Measurements from ENCODE around the gene MED8.

Gene MED8

GRCh38 chr1:43389326-43390313 is at the start of gene MED8, which contains the start of gene SZT2:
Gene MED8, minus strand, starts transcription at chr1:43389800. Its CDS starts 36 bp downstream, at chr1:43389764.
Gene SZT2, plus strand, starts transcription at chr1:43389899. Its CDS starts 70 bp downstream, at chr1:43389969.
- peak; percentile 83 to 90 for DNase-seq (ENCODE audit: low read depth in 2 of 2)

- no peak for DNase-seq (ENCODE audit: low read depth in 2 of 2)
Measured at GRCh38 chr1:43438953-43439581, 49.5 kb upstream of the MED8 start.

- DNase-seq (ENCODE audit: low read depth in 2 of 2): no peak
Measured at GRCh38 chr1:43438576-43438952, 49.0 kb upstream of the MED8 start.

GRCh38 chr1:43438006-43438405 is 48.4 kb upstream of the MED8 start:
- DNase-seq (ENCODE audit: low read depth in 2 of 2): no peak

GRCh38 chr1:43437031-43437973 is 47.7 kb upstream of the MED8 start:
- DNase-seq (ENCODE audit: low read depth in 2 of 2): no peak

GRCh38 chr1:43436371-43436770 is 46.8 kb upstream of the MED8 start:
- no peak for DNase-seq (ENCODE audit: low read depth in 2 of 2)

GRCh38 chr1:43435146-43436145 is 45.8 kb upstream of the MED8 start:
- DNase-seq (ENCODE audit: low read depth in 2 of 2): no peak

GRCh38 chr1:43434256-43434655 is 44.7 kb upstream of the MED8 start:
- DNase-seq (ENCODE audit: low read depth in 2 of 2): no peak

GRCh38 chr1:43432907-43433306 is 43.3 kb upstream of the MED8 start:
- DNase-seq (ENCODE audit: low read depth in 2 of 2): no peak

GRCh38 chr1:43432171-43432860 is 42.7 kb upstream of the MED8 start:
- DNase-seq (ENCODE audit: low read depth in 2 of 2): no peak

GRCh38 chr1:43431676-43432075 is 42.1 kb upstream of the MED8 start:
- no peak for DNase-seq (ENCODE audit: low read depth in 2 of 2)

- DNase-seq (ENCODE audit: low read depth in 2 of 2): no peak
Measured at GRCh38 chr1:43430831-43431230, 41.2 kb upstream of the MED8 start.

GRCh38 chr1:43427941-43428340 is 38.3 kb upstream of the MED8 start:
- no peak for DNase-seq (ENCODE audit: low read depth in 2 of 2)

- DNase-seq (ENCODE audit: low read depth in 2 of 2): no peak
Measured at GRCh38 chr1:43427524-43427923, 37.9 kb upstream of the MED8 start.

GRCh38 chr1:43426221-43426620 is 36.6 kb upstream of the MED8 start:
- DNase-seq (ENCODE audit: low read depth in 2 of 2): no peak

GRCh38 chr1:43425045-43425444 is 35.4 kb upstream of the MED8 start:
- DNase-seq (ENCODE audit: low read depth in 2 of 2): no peak

- DNase-seq (ENCODE audit: low read depth in 2 of 2): no peak
Measured at GRCh38 chr1:43423672-43424550, 34.3 kb upstream of the MED8 start.

- DNase-seq (ENCODE audit: low read depth in 2 of 2): no peak
Measured at GRCh38 chr1:43422995-43423671, 33.5 kb upstream of the MED8 start.

All from stimulated activated CD8-positive, alpha-beta memory T cell treated with anti-CD3 and anti-CD28 coated beads, Interleukin-7, amount 100 ng/mL, for 4 hours (primary cell).